ENCODE results near the gene MED10. TPM values are rescaled to one million over a fixed set of nuclear protein-coding genes. Genes with fewer than 3 reads are reported as not detected.
"Not testable (repeated sequence)": the region's sequence is repeated elsewhere in the genome, so short reads cannot be mapped to it uniquely, and the experiment has no call there.

MED10 gene
- total RNA-seq, 1 donor from 2014 or later, result 38.3 TPM

DNA sequence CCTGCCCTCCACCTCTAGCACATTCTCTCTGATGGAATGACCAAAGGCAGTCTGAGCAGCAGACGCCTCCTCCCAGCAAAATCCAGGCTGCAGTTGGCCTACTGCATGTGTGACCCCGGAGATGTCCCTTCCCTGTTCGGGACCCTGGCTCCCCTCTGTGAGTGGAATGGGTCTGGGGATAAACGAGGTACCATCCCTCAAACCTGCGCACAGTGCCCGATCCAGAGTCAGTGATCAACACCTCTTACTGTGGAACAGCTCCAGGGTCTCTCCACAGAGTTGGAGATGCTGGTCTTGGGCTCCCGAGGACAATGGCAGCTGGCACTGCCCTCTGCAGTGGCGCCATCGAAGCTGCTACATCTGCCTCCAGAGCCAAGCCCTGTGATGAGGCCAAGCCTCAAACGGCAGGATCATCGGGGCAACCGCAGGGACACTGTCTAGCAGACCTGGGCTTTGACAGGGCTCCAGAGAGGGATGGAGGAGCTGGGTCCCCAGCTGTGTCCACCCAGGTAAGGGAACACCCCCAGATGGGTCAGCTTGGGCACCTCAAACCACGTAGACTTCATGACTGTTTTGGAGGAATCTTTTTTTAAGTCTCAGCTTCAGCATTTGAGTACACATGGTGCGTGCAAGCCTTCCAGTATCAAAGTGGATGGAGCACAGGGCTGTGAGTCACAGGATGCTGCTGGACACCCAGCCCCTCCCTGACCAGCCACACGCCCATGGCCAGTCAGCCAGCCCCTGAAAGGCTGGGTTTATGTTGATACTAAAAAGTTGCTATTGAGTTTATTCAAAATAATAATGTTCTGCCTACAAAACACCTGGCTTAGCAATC is 13.0 kb downstream of the MED10 start:
- TF ChIP-seq, protein P1, sequence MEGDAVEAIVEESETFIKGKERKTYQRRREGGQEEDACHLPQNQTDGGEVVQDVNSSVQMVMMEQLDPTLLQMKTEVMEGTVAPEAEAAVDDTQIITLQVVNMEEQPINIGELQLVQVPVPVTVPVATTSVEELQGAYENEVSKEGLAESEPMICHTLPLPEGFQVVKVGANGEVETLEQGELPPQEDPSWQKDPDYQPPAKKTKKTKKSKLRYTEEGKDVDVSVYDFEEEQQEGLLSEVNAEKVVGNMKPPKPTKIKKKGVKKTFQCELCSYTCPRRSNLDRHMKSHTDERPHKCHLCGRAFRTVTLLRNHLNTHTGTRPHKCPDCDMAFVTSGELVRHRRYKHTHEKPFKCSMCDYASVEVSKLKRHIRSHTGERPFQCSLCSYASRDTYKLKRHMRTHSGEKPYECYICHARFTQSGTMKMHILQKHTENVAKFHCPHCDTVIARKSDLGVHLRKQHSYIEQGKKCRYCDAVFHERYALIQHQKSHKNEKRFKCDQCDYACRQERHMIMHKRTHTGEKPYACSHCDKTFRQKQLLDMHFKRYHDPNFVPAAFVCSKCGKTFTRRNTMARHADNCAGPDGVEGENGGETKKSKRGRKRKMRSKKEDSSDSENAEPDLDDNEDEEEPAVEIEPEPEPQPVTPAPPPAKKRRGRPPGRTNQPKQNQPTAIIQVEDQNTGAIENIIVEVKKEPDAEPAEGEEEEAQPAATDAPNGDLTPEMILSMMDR (conservative IDR thresholded peaks at IDR 0.05; ENCODE audit: low read depth, low read length), result no peak
- no peak for DNase-seq (ENCODE audit: low read depth)
- no peak overlapping the region for H3K4me3 ChIP-seq (ENCODE audit: low read depth, low read length)

DNA sequence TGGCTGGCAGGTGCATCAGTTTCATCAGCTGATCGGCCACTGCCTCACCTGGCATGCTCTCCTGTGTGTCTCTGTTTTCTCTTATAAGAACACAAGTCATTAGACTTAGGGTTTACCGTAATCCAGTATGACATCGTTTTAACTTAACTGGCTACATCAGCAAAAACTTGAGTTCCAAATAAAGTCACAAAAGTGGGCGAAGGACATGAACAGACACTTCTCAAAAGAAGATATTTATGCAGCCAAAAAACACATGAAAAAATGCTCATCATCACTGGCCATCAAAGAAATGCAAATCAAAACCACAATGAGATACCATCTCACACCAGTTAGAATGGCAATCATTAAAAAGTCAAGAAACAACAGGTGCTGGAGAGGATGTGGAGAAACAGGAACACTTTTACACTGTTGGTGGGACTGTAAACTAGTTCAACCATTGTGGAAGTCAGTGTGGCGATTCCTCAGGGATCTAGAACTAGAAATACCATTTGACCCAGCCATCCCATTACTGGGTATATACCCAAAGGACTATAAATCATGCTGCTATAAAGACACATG is 14.8 kb downstream of the MED10 start:
- not testable (repeated sequence) for DNase-seq (ENCODE audit: low read depth); H3K4me3 ChIP-seq (ENCODE audit: low read depth, low read length)

DNA sequence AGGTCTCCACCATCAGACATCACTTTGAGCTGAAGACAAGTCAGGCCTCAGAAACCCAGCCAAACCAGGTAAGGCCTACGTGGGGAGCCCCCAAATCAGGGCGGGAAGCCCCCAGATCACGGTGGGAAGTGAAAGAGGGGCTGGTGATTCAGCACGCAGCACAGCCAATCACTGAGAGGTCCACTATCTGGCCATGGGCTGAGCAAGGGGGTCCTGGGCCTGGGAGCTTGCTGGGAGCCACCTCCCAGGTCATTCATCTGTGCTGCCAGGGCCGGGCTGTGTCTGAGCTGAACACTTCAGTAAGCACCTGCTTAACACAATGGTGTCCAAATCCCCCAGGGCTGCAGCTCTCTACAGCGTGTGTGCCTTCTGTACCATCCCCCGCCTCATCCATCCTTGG is 15.5 kb downstream of the MED10 start:
- DNase-seq (ENCODE audit: low read depth), result no peak
- TF ChIP-seq, protein P1 (conservative IDR thresholded peaks at IDR 0.05; ENCODE audit: low read depth, low read length), result no peak

DNA sequence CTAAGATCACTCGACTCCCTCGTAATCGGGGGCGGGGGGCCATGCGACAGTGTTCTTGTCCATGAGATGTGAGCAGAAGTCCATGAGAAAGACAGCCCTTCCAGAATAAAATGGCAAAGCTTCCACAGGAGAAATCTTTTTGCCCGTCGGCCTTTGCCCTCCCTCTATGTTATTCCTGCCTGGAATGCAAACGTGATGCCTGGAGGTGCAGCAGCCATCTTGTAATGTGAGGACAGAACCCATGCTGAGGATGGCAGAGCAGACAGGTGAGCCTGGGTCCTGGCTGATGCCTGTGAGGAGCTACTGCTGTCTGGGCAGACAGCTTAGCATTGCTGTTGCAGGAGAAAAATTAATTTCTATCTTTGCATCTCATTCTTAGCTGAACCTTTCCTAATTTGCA is 17.2 kb downstream of the MED10 start:
- DNase-seq (ENCODE audit: low read depth), result no peak
- TF ChIP-seq, protein P1 (conservative IDR thresholded peaks at IDR 0.05; ENCODE audit: low read depth, low read length), result no peak
- no peak overlapping the region for H3K4me3 ChIP-seq (ENCODE audit: low read depth, low read length)

More for the DNA sequence above, 15.5 kb downstream of the MED10 start:
- H3K4me3 ChIP-seq (ENCODE audit: low read depth, low read length), result no peak overlapping the region

DNA sequence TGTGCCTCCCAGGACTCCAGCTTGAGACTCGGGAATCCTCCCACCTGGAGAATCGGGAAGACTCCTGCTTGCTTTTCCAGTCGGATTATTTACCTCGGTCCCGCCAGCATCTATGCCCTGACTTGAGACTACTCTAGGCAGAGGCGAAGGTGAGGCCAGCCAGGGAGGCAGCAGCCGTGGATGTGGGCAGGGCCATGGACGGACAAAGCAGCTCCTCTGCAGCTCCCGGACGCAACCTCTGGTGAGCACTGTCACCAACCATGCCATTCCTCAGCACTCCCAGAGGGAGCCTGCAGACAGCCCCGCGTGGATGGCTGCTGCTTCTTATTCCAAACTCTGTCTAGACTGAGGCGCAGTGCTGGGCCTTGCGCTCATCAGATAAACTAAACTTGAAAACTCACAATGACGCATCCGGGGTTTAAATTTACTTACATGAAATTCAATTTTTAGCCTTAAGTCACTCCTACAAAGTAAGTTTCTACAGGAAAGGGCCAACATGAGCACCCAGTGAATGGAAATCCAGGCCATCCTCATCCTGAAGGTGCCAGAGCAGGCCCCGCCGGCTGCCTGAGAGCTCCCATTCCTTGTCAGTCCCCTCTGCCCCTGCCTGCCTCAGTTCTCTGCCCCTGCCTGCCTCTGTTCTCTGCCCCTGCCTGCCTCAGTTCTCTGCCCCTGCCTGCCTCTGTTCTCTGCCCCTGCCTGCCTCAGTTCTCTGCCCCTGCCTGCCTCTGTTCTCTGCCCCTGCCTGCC is 17.8 kb downstream of the MED10 start:
- DNase-seq (ENCODE audit: low read depth), result no peak
- TF ChIP-seq, protein P1 (conservative IDR thresholded peaks at IDR 0.05; ENCODE audit: low read depth, low read length), result no peak
- no peak overlapping the region for H3K4me3 ChIP-seq (ENCODE audit: low read depth, low read length)

DNA sequence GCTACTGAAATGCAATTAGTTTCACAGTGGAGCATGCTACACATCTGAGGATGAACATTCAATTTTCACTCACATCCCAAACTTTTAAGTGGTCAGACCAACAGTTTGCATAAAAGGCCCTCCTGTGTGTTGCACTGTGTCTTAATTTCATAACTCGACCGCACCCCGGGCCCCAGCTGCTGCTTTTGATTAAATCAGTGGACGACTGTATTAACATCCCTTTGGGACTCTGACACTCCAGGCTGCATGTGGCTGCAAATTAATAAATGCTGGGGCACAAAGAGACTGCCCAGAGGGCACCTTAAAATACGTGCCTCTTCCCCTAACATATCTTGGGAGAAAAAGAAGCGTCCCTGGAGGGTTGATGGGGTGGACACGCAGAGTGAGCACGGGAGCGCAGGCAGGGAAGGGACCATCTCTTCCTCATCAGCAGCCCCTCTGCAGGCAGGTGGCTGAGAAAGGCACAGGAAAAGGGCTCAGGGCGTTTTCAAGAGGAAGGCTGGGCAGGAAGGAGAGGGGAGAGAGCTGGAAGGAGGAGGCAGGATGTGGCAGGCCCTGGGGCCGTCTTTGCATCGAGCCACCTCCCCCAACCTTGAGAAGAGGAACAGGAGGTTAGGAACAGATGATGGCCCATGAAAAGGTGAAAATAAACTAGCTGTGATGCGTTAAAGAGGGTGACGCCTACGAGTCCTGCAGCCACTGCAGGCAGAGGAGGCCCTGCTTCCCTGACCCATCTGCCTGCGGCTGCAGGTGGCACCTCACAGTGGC is 18.6 kb downstream of the MED10 start:
- no peak overlapping the region for H3K4me3 ChIP-seq (ENCODE audit: low read depth, low read length)
- no peak for DNase-seq (ENCODE audit: low read depth)
- TF ChIP-seq, protein P1 (conservative IDR thresholded peaks at IDR 0.05; ENCODE audit: low read depth, low read length), result no peak

DNA sequence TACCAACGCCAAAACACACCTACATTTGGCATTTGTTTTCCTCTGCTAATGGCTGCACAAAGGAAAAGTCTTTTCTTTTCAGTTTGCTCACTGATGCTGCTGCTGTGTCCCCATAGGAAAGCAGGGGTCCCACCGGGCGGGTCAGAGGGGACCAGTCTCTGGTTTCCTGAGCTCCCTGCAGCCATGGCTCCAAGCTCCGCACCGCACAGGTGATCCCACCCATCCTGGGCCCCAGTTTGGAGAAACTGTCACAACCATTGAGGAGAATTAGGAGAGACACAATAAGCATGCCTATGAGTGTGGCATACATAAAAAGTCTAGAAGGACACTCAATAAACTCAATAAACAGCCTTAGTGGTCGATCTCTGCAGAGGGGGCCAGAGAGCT is 19.9 kb downstream of the MED10 start:
- no peak for DNase-seq (ENCODE audit: low read depth)
- TF ChIP-seq, protein P1 (conservative IDR thresholded peaks at IDR 0.05; ENCODE audit: low read depth, low read length), result no peak

DNA sequence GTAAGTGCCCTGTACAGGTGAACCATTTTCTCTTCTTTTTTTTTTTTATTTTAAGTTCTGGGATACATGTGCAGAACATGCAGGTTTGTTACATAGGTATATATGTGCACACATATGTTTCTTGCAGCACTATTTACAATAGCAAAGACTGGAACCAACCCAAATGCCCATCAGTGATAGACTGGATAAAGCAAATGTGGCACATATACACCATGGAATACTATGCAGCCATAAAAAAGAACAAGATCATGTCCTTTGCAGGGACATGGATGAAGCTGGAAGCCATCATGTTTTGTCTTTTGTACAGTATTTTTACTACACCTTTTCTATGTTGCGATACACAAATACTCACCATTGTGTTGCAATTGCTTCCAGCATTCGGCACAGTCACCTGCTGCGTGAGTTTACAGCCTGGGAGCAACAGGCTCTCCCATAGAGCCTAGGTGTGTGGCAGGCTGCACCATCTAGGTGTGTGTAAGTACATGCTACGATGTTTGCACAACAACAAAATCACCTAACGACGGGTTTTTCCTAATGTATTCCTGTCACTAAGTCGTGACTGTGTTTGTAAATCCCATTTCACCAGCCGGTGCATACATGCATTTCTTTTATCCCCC is 20.4 kb downstream of the MED10 start:
- not testable (repeated sequence) for H3K4me3 ChIP-seq (ENCODE audit: low read depth, low read length); DNase-seq (ENCODE audit: low read depth)

More for the DNA sequence above, 19.9 kb downstream of the MED10 start:
- no peak overlapping the region for H3K4me3 ChIP-seq (ENCODE audit: low read depth, low read length)

Measured in epithelial cell of proximal tubule (primary cell).